IPS DF 19.7 (cell line): ENCODE measurements around the gene RCAN2.
"Not testable (repeated sequence)": the region's sequence is repeated elsewhere in the genome, so short reads cannot be mapped to it uniquely, and the experiment has no call there.

Source experiments
- DNase-seq: peaks from one replicate; pipeline ENCODE4 v3.0.0-alpha.2; 2013; ENCODE audit warnings: low read depth, low spot score

Gene RCAN2

DNA sequence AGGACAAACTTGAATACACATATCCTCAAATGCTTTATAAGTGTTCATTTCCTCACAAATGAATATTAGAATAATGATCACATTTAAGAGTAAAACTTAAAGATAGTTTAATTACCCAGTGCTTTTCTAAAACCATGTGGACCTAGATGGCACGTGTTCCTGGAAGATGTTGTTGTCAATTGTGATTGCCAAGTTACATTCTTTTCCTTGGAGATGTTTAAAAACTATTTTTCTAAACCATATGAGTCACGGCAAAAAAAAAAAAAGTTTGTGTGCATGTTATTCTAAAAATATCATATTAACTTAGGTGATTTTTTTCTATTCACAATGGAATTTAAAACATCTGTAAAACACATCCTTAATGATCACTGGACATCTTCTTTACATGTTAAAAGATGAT, 51.1 kb downstream of the RCAN2 start:
- no peak for DNase-seq

DNA sequence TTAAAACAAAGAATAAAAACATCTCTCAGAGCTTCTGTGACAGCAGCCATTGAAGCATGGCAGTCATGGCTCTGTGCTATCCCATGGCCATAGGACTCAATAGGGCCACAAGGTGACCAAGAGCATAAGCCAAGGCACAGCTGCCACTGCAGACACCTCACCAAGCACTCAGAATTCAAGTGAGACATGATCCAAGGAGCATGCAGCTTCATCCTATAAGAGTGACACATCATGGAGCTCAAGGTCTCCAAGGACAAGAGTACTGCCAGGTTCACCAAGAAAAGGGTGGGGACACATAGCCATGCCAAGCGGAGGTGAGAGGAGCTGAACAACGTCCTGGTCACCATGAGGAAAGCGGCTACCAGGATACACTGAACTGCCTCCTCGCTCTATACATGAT, 53.0 kb downstream of the RCAN2 start:
- DNase-seq: no peak

DNA sequence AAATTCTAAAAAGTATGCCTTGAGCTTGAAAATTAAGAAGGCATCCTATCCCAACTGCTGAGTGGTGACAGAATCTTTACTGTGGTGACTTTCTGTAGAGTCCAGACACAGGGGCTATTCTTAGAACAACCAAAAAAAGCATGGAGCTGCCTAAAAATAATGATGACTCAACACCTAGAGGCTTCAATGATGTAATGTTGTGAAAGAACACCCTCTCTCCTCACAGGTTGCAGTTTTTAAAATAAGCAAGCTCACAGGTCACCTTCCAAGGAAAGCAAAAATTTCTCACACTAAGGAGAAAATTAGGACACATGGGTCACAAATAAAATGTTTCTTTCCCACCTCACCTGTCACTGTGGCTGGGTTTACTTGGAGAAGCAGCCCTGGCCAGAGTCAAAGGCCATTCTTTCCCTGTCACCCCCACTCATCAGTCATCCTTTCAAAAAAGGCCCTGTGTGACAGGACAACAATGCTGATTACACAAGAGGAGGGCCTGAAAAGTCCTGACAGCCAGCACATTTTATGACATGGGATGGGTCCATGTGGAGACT, 53.5 kb downstream of the RCAN2 start:
- DNase-seq: no peak

DNA sequence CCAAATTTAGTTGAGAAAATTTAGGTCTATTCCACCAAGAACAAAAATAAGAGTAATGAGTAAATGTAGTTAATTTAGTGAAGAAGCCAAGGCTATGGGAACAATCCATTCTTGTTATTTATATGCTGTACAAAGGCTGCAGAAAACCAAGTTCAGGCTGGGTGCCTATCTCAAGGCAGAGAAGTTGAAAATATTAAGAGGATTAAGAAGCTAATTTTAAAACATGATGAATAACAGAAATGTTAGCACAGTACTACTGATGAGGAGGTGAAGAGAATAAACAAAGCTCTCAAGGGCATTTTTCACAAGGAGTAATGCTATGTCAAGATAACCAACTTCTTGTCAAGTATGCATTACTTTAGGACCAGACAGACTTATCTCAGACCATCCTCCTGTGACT, 68.6 kb downstream of the RCAN2 start:
- DNase-seq: no peak

DNA sequence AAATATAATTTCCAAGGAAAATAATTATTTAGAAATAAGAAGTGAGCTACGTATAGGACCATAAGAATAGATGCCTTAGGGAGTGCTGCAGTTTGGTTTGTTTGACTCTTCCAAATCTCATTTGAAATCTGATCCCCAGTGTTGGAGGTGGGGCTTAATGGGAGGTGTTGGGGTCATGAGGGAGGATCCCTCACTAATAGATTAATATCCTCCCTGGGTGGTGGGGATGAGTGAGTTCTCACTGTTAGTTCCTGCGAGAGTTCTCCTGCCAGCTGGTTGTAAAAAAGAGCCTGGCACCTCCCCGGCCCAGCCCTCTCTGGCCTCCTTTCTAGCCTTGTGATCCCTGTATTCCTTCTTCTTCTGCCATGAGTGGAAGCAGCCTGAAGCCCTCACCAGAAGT, 69.3 kb downstream of the RCAN2 start:
- DNase-seq: no peak

DNA sequence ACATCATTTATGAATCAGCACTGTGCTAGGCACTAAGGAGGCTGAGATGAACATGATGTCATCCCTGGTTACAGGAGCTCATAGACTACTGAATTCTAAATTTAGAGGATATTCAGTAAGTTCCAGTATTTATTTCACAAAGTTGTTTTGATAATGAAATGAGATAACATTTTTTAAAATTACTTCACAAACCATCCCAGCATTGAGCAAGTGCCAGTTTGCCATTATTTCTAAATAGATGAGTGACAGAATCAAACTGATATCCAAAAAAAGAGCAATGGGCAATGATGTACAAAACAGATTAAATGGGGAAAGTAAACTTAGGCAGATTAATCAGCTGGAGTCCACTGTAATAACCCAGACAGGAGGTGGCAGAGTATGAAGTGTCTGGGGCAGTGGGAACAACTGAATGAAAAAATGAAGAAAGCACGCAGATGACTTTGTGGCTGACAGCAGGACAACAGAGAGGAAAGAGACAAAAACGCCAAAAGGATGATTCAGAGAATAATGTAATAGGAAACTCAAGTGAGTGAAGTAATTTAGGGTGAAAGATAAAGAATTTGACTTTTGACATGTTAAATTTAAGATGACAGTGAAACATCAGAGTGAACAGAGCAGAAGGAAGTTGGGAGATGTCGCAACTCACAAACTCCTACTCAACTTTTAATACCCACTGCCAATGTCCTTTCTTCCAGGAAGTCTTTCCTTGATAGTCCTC, 70.2 kb downstream of the RCAN2 start:
- no peak for DNase-seq

DNA sequence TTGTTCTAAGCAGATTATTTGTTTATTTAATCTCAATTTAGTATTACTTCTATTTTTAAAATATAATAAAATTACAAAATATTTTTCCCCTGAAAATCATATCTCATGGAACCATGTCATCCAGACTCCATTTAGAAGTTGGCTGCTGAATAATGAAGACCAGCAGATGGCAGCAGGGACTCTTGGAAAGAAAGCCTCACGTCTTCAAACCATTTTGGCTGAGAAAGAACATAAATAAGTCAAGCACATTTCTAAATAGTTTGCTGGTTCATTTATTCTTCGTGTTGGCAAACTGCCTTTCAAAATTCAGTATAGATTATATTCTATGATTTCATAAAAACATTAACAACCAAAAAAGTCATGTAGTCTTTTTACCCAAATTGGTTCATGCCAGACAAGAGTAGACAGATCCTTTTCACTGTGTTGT, 71.7 kb downstream of the RCAN2 start:
- no peak for DNase-seq

DNA sequence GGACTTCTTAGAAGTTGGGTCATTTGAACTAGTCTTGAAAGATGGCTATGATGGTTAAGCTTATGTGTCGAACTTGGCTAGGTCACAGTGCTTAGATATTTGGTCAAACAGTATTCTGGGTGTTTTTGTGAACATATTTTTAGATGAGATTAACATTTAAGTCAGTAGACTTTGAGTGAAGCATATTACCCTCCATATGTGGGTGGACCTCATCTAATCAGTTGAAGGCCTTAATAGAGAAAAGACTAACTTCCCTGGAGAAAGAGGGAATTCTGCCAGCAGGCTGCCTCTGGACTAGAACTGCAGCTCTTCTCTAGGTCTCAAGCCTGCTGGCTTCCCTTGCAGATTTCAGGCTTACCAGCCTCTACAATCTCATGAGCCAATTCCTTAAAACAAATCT, 76.9 kb downstream of the RCAN2 start:
- DNase-seq: no peak

DNA sequence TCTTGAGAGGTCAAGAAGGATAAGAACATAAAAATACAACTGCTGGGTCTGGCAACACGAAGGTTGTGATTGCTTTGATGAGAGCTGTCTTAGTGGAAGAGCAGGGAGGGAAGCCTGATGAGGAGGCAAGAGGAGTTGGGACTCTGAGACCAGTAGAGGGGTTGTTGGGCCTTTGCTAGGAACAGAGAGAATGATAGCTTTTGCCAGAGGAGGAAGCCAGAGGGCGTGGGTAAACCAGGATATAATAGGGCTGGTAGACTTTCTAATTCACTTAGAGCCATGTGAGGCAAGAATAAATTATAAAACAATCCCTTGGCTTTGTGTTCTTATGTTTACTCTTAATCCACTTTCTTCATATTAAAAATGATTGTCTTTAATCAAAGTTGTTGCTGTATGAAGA, 78.6 kb downstream of the RCAN2 start:
- DNase-seq: no peak

DNA sequence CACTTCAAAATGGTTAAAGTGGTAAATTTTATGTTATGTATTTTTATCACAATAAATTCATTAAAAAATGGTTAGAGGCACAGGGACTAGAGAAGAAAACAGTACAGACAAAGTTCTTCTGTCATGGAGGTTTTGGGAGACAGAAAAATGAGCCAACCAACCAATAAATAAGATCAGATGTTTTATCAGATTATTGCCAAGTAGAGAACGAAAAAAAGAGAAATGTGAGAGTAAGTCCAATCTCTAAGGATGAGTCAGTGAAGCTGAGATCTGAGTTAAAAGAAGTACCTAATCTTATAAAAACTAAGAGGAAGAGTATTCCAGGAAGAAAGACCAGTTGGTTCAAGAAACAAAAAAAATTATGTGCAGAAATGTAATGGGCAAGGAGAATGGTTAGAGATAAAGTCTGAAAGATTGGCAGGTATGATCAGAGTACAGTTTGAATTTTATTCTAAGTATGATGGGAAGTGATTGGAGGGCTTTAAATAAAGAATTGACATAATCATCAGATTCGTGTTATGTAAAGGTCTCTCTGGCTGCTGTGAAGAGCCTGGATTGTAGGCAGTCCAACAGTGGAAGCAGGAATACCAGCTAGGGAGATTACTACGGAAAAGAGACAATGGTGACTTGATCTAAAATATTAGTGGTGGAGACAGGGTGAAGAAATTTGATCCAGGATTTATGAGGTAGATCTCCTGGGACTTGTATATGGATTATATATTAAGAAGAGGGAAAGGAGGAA, 79.6 kb downstream of the RCAN2 start:
- DNase-seq: no peak

DNA sequence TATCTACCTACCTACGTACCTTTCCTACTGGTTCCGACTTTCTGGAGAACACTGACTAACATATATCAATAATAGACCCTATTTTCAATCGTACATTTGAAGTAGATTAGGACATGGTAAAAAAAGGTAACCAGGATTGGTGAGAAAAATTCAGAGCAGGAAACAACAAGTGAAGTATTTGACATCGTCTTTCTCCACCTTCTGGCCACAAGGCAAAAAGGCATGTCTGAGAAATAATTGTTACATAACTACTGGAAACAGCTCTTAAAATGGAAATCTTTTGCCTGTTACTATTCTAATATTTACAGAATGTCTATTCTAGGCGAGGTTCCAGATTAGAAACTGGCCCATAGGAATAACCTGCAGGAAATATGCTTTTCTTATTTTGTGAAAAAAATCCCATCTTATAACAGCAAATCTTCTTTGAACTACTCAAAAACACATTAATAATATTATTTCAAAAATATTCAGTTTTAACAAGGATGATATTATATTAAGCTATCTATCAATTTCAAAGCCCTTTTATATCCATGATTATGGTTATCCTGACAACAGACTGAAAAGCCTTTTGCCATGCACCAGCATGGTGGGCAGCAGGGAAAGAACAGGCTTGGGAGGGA, 80.8 kb downstream of the RCAN2 start:
- DNase-seq: no peak

DNA sequence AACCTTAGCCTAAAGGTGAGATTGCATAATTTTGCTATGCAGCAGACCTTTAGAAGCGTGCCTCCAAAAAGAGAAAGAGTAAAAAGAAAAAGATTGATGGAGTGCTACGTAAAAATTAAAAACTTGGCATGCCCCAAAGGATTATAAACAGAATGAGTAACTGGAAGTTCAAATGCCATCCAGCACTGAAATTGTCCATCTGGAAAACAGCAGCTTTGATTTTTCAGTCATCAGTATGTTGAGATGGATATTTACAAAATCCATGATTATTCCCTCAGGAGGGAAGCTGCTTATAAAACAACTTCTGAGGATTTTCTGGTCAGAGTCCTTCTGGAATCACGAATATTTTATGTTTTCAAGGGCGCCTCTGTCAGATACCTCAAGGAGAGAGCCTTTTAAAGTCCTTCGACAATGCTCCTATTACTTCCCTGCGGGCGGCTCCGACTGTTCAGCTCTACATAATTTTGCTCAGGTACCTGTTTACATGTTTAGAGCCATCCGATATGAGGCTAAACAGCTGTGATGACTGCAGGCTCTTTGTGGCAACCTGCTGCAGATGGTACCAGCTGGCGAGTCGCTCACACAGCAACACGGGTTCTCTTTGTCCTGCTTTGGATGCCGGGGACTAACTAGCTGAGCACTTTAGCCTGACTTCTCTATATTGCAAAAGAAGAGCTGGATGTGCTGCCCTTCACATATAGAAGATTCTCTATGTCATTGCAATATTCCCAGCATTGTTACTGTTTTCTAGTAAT, 83.3 kb downstream of the RCAN2 start:
- no peak for DNase-seq

DNA sequence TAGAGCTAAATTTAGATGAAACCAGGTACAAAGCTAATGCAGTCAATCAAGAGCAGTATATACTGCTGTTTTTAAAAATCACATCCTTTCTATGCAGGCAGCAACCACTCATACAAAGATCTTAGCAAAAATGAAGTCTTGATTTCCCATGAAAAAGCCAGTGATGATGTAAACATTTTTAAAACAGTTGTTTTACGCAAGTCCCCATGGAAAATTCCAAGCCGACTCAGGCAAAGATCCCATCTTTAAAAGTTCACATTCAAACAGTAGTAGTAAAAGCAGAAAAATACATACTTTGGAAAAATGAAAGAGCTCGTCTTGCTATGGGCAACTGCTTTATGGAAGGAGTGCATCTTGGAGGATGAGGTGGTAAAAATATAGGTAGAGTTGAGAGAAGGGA, 84.0 kb downstream of the RCAN2 start:
- no peak for DNase-seq

DNA sequence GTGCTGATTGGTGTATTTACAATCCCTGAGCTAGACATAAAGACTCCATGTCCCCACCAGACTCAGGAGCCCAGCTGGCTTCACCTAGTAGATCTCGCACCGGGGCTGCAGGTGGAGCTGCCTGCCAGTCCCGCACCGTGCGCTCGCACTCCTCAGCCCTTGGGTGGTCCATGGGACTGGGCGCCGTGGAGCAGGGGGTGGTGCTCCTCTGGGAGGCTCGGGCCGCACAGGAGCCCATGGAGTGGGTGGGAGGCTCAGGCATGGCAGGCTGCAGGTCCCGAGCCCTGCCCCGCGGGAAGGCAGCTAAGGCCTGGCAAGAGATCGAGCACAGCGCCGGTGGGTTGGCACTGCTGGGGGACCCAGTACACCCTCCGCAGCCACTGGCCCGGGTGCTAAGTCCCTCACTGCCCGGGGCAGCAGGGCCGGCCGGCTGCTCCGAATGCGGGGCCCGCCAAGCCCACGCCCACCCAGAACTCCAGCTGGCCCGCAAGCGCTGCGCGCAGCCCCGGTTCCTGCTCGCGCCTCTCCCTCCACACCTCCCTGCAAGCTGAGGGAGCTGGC, 85.5 kb downstream of the RCAN2 start:
- not testable (repeated sequence) for DNase-seq

DNA sequence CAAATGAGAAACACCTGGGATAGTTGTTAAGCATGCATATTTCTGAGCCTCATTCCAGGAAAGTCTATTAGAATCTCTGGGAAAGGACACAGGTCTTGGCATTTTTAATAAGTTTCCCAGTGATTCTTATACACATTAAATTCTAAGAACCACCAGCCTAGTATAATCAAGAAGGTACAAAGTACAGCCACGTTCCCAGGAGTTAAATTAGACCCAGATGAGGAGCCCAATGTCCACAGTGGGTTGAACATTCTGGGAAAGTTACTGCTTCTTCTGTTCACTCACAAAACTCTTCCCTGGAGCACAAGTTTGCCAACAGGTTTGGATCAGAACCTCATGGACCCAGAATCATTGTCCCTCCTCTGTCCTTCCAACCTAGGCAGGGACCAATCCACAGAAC, 90.4 kb downstream of the RCAN2 start:
- DNase-seq: no peak

DNA sequence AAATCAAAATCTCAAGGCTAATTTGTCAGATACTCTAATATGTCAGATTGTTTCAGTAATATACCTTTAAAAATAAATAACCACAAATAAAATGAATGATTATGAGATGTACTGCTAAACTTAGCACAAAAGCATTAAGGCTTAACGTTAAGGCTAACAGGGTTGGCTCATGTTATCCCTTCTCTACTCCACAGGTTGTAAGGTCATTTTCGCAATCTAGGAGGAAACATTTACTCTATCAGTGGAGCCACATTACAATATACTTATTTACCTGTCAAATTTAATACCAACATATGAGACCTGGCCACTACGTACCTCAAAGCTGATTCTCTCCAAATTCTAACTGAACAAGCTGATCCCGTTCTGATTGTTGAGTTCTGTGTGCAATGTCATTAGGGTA, 95.7 kb downstream of the RCAN2 start:
- no peak for DNase-seq

DNA sequence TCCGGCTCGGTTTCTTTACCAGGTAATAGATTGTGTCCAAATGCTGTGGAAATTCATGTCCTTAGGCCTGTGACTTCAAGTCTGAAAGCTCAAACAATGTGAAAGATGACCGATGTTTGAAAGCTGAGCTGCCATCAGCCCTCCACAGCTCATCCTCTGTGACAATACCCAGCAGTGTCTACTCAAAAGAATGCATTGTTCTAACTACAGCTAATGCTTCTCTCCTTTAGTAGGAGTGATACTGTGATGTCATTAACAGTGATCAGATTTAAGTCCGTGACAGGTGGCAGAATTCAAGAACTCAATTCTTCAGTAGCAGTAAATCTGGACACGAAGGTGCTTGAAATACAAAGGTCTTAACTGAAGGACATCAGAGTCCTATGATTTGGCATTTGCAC, 97.3 kb downstream of the RCAN2 start:
- DNase-seq: no peak

DNA sequence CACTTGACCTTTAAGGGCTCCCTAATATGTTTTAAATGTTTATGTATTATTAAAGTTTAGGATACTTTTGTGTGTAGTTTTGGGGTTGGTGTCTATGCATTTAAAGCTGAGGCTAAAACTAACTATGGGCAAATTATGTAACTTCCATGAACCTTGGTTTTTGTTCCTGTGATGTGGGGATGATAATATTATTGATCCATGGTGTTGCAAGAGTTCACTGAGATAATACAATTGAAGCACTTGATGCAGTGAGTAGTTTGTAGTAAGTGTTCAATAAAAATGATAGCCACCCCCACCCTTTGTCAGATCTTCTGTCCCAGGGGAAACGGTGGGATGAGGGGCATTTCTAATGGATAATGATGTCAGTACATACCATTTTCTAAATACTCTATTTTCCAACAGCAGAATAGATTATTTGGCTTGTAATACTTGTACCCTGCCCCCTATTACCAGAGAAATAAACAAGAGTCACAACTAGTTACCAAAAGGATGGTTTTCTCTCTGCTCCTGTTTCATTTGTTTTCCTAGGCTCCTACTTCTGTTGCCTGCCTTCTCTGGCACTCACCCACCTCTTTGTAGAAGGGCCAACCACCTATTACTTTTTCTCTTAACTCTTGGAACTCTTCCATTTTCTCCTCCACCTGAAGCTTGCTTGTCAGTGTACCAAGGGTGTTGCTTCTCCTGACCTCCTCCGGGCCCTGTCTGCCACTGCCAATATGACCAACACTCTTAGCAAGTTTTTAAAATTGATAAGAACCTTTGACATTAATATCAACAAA, 97.9 kb downstream of the RCAN2 start:
- no peak for DNase-seq

DNA sequence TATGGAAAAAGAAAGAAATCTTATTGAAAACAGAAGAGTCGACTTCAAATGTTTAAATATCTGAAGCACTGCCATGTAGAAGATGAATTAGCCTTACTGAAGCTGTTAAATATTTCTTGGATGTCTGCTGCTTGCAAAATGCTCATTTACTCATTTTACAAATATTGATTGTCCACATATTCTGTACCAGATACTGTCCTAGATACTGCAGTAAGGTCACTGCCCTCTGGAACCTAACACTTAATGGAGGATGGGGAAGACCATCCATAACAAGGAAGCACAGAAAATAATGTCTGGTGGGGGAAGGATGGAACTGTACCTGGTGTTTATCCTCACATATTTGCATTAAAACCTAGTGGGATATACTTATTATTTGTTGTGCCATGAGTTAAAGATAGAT, 99.0 kb downstream of the RCAN2 start:
- DNase-seq: no peak

DNA sequence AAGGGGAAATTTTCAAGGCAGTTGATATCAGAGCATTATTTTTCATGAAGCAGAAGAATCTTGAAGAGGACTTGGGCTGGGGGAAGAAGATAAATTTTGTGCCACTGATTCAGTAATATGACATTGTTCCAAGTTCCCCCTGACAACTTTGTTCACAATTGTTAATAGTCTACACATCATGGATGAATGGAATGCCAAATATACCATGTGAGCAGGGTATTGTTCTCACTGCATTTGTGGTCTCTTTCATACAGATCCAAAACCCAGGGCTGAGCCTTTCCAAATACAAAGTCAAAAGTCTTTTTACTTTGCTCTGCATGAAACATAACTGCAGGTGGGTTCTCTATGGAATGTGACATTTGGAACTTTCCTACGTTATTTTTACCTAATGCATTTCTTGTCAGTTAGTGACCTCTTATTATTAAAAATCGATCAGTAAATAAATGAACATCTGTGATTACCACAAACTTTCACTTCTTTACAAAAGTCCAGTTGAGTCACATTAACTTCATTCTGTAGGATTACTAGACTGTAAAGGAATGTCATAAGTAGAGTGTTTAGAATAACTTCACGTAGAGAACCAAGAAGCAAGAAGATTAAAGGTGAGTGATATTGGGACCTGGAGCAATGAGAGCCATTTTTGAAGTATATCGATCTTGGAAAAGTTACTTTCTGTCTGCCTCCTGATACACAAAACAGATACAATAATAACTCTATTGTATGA, 100.9 kb downstream of the RCAN2 start:
- no peak for DNase-seq
